ENCODE data around the gene SLC6A20.

Gene SLC6A20

DNA sequence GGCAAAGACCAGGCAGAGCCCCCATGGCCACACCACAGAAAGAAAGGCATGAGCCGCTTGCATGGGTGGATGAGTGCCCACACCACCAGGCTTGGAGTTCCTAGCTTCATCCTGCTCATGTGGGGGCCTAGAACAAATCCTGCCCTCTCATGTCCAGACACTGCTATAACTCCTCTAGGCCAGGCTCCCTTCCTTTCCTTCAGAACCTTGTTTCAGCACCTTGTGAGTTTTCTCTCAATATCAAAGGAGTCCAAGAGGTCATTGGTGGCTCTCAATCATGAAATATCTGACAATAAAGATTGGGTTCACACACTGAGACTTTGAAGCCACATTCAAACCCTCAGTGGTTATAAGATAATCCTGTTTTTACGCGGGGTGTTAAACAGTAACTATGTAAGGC lies 12.7 kb downstream of the SLC6A20 start:
- DNase-seq = no peak
- TF ChIP-seq, protein P1, sequence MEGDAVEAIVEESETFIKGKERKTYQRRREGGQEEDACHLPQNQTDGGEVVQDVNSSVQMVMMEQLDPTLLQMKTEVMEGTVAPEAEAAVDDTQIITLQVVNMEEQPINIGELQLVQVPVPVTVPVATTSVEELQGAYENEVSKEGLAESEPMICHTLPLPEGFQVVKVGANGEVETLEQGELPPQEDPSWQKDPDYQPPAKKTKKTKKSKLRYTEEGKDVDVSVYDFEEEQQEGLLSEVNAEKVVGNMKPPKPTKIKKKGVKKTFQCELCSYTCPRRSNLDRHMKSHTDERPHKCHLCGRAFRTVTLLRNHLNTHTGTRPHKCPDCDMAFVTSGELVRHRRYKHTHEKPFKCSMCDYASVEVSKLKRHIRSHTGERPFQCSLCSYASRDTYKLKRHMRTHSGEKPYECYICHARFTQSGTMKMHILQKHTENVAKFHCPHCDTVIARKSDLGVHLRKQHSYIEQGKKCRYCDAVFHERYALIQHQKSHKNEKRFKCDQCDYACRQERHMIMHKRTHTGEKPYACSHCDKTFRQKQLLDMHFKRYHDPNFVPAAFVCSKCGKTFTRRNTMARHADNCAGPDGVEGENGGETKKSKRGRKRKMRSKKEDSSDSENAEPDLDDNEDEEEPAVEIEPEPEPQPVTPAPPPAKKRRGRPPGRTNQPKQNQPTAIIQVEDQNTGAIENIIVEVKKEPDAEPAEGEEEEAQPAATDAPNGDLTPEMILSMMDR (IDR thresholded peaks at IDR 0.05; ENCODE audit: low read depth, low read length) = no peak
- Histone ChIP-seq H3K9me3 (no peaks in the 10 kb centered on the region), H3K4me3 (ENCODE audit: low read depth, low read length) (no peak overlapping the region), H3K27me3 (no peaks in the 10 kb centered on the region), H3K4me1 (no peaks in the 10 kb centered on the region), H3K36me3 (no peaks in the 10 kb centered on the region)

DNA sequence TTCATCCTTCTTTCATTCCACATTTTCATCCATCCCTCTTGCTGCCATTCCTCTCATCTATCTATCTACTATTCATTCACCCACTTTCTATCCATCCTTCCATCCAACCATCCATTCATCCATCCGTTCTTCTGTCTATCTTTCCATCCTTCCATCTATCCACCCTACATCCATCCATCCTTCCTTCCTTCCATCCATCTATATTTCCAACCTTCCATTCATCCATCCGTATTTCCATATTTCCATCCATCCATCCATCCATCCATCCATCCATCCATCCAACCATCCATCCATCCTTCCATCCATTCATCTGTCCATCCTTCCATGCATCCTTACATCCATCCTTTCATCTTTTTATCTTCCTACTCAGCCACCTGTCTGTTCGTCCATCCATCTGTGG lies 14.0 kb downstream of the SLC6A20 start:
- H3K36me3 ChIP-seq = no peaks in the 10 kb centered on the region
- H3K27me3 ChIP-seq = no peaks in the 10 kb centered on the region
- no peaks in the 10 kb centered on the region for H3K4me1 ChIP-seq
- H3K9me3 ChIP-seq = no peaks in the 10 kb centered on the region
- H3K4me3 ChIP-seq (ENCODE audit: low read depth, low read length) = no peak overlapping the region
- TF ChIP-seq, protein P1 (IDR thresholded peaks at IDR 0.05; ENCODE audit: low read depth, low read length) = no peak
- DNase-seq = no peak

DNA sequence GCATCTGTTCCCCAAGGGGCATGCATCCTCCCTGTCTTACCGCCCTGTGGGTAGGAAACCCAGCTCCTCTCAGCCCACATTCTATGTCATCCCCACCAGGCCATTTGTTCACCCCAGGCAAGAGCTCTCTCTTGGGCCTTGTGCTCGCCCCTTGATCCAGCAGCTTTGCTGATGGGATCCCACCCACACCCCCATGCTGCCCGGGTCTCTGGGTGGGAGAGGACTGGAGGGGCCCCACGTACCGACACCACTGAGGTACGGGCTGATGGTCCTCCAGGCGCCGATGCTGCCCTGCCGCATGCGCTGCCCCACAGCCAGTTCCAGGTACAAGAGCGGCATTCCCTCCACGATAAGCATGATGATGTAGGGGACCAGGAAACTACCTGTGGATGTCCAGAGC lies 14.5 kb downstream of the SLC6A20 start:
- Histone ChIP-seq H3K9me3 (no peaks in the 10 kb centered on the region), H3K27me3 (no peaks in the 10 kb centered on the region), H3K4me1 (no peaks in the 10 kb centered on the region), H3K36me3 (no peaks in the 10 kb centered on the region), H3K4me3 (ENCODE audit: low read depth, low read length) (no peak overlapping the region)
- TF ChIP-seq, protein P1 (IDR thresholded peaks at IDR 0.05; ENCODE audit: low read depth, low read length) = no peak
- no peak for DNase-seq

DNA sequence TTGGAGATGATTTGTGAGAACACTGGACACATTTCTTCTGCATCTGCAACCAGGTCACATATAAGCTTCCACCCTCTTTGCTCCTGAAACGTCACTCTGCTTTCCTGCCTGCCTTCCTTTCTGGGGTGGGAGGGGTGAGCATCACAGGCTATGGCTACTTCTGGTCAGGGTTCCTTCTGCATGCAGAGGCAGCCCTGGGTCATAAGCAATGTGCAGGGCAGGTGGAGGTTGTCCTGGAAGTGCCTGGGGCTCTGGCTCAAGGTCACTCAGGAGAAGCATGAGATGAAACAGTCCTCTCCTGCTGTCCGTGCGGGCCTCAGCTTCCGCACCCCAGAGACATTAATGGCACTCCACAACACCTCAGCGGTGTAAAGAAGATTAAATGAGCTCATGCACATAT lies 15.1 kb downstream of the SLC6A20 start:
- H3K4me3 ChIP-seq (ENCODE audit: low read depth, low read length) = no peak overlapping the region
- no peaks in the 10 kb centered on the region for H3K4me1 ChIP-seq
- no peak for DNase-seq
- H3K27me3 ChIP-seq = no peaks in the 10 kb centered on the region
- TF ChIP-seq, protein P1 (IDR thresholded peaks at IDR 0.05; ENCODE audit: low read depth, low read length) = no peak
- no peaks in the 10 kb centered on the region for H3K36me3 ChIP-seq
- no peaks in the 10 kb centered on the region for H3K9me3 ChIP-seq

DNA sequence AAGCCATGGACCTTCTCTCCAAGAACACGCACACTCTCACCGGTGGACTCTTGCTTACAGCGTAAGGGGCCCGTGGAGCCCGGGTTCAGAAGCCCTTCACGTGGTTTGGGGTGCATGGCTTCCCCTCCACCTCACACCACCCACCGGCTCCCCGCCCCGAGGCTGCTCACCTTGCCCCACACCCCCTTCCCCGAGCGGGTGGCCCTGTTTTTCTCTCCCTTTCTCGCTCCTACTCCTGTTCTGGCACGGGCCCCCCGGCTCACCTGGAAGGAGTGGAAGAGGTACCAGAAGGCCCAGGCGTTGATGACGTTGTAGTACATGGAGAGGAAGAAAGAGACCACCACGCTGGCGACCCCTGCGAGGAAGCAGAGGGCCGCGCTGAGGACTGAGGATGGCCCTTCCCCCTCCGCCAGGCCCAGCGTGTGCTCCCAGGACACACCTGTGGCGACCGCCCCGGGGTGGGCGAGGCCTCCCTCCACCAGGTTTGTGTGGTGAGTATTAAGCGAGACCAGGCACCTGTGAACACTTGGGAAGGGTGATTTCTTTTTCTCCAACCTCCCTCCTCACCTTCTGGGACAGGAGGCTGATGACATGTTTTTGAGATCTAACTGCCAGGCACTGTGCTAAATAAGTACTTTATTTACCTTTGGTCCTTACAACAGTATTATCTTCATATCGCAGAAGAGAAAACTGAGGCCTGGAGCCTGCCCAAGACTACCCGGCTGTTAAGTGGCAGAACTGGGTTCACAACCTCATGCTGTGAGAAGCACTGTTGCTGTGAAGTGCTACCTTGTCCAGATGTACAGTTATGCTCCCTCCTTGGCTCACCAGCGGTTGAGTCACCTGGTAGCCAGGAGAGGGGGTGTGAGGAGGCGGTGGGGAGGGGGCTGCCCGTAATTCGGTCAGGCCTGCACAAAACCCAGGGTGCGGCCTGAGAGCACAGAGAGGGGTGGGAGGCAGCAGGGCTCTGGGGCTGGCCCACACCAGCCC lies 16.3 kb downstream of the SLC6A20 start:
- H3K4me1 ChIP-seq = no peaks in the 10 kb centered on the region
- no peaks in the 10 kb centered on the region for H3K27me3 ChIP-seq
- DNase-seq = no peak
- H3K36me3 ChIP-seq = no peaks in the 10 kb centered on the region
- TF ChIP-seq, protein P1 (IDR thresholded peaks at IDR 0.05; ENCODE audit: low read depth, low read length) = no peak
- no peak overlapping the region for H3K4me3 ChIP-seq (ENCODE audit: low read depth, low read length)
- H3K9me3 ChIP-seq = no peaks in the 10 kb centered on the region

DNA sequence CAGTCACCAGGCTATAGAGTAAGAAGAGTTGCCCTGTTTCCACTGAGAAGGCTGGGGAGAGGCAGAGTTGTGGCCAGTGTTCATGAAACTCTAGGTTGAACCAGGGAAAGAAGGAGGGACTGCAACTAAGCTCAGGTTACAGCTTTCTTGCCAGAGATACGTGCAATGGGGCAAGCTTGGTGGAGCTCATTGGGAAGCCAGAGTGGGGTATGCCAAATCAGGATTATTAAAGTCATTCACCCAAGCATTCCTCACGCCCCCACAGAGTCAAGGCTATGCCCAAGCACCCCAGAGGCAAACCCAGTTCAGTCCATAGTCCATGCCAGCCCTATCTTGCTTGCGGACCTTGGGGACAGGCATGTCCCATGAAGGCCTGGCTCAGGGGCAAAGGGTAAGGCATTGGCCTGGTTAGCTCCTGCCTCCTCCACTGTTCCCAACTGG lies 17.6 kb downstream of the SLC6A20 start:
- no peaks in the 10 kb centered on the region for H3K4me1 ChIP-seq
- no peaks in the 10 kb centered on the region for H3K9me3 ChIP-seq
- H3K36me3 ChIP-seq = no peaks in the 10 kb centered on the region
- no peak for DNase-seq
- no peaks in the 10 kb centered on the region for H3K27me3 ChIP-seq
- TF ChIP-seq, protein P1 (IDR thresholded peaks at IDR 0.05; ENCODE audit: low read depth, low read length) = no peak
- no peak overlapping the region for H3K4me3 ChIP-seq (ENCODE audit: low read depth, low read length)
